IMR-90 (cell line): ENCODE data around the gene CD14. TPM values are rescaled to one million over a fixed set of nuclear protein-coding genes. Genes with fewer than 3 reads are reported as not detected.

Experiments used
- ATAC-seq: fragments of 200-7000 bp; cut with Tn5 transposase; 2 replicates; pipeline ENCODE4 v1.9.1; 2020; ENCODE audit warnings: low read depth, mild to moderate bottlenecking, moderate library complexity
- BruUV-seq: library from RNA; stranded (reverse); fragments of 400-500 nt; replicated peaks from 2 replicates; lab custom pipeline; 2021; lab: Mats Ljungman, UMichigan
- CTCF ChIA-PET: fragments of 300-600 bp; formaldehyde crosslinking; extraction: SDS; loops from one replicate; lab custom pipeline; 2021; ENCODE audit warnings: antibody characterized with exemption; lab: Yijun Ruan, JAX
- POLR2A ChIA-PET: fragments of 300-600 bp; sonication (Branson Sonifier 250); formaldehyde crosslinking; loops from one replicate; lab custom pipeline; 2022; ENCODE audit warnings: antibody characterized with exemption; ENCODE audit not compliant: unreplicated experiment; lab: Charles Lee
- DNase-seq: peaks from one replicate; pipeline ENCODE4 v3.0.0; 2013
- H2AFZ ChIP-seq: replicated peaks from 2 replicates; pipeline ENCODE3; 2013; ENCODE audit warnings: low read length, mild to moderate bottlenecking; ENCODE audit not compliant: poor library complexity
- H2AK5ac ChIP-seq: 2 replicates; pipeline ENCODE4 v1.6.1; 2013; ENCODE audit warnings: low read depth, low read length, inconsistent platforms
- H2AK9ac ChIP-seq: replicated peaks from 2 replicates; pipeline ENCODE3; 2013; ENCODE audit warnings: mild to moderate bottlenecking, low read depth, low read length, moderate library complexity; ENCODE audit not compliant: poor library complexity
- H2BK120ac ChIP-seq: 2 replicates; pipeline ENCODE4 v1.6.1; 2013; ENCODE audit warnings: low read depth, low read length, inconsistent platforms
- H2BK15ac ChIP-seq: 3 replicates; pipeline ENCODE4 v1.6.1; 2013; ENCODE audit warnings: low read depth, low read length, inconsistent platforms
- H2BK20ac ChIP-seq: 2 replicates; pipeline ENCODE4 v1.6.1; 2013; ENCODE audit warnings: low read depth, mild to moderate bottlenecking, inconsistent platforms, low read length, moderate library complexity
- H2BK5ac ChIP-seq: 2 replicates; pipeline ENCODE4 v1.6.1; 2013; ENCODE audit warnings: mild to moderate bottlenecking, low read depth, low read length, inconsistent platforms; ENCODE audit not compliant: poor library complexity, severe bottlenecking
- H3K14ac ChIP-seq: replicated peaks from 2 replicates; pipeline ENCODE4 v1.6.1; 2013; ENCODE audit warnings: low read depth, low read length, inconsistent platforms
- H3K18ac ChIP-seq: 2 replicates; pipeline ENCODE4 v1.6.1; 2013; ENCODE audit warnings: low read depth, low read length, control low read depth
- H3K23ac ChIP-seq: 2 replicates; pipeline ENCODE4 v1.6.1; 2013; ENCODE audit warnings: low read depth, low read length, inconsistent platforms
- H3K27ac ChIP-seq: 2 replicates; pipeline ENCODE4 v1.5.1; 2013; ENCODE audit warnings: mild to moderate bottlenecking, control low read depth, low read length; ENCODE audit not compliant: insufficient read depth
- H3K27me3 ChIP-seq: 2 replicates; pipeline ENCODE4 v1.6.1; 2013; ENCODE audit warnings: low read length; ENCODE audit not compliant: control insufficient read depth, insufficient read depth
- H3K36me3 ChIP-seq: 2 replicates; pipeline ENCODE4 v1.6.1; 2013; ENCODE audit warnings: low read length, mixed read lengths; ENCODE audit not compliant: control insufficient read depth, insufficient read depth
- H3K4ac ChIP-seq: 2 replicates; pipeline ENCODE4 v1.6.1; 2013; ENCODE audit warnings: low read depth, low read length, inconsistent platforms
- H3K4me1 ChIP-seq: 2 replicates; pipeline ENCODE4 v1.6.1; 2013; ENCODE audit warnings: low read length, mixed read lengths; ENCODE audit not compliant: control insufficient read depth, insufficient read depth
- H3K4me2 ChIP-seq: 2 replicates; pipeline ENCODE4 v1.6.1; 2013; ENCODE audit warnings: low read depth, mild to moderate bottlenecking, control low read depth, low read length, moderate library complexity
- H3K4me3 ChIP-seq: 2 replicates; pipeline ENCODE4 v1.5.1; 2013; ENCODE audit warnings: low read depth, mild to moderate bottlenecking, control low read depth, low read length, moderate library complexity; ENCODE audit not compliant: insufficient read depth
- H3K56ac ChIP-seq: 2 replicates; pipeline ENCODE4 v1.6.1; 2013; ENCODE audit warnings: low read length, inconsistent platforms; ENCODE audit not compliant: insufficient read depth; ENCODE audit errors: extremely low read depth
- H3K79me1 ChIP-seq, 2 experiments: 2 replicates each; pipeline ENCODE4 v1.6.1; 2013; ENCODE audit warnings: low read length in 2 of 2, inconsistent platforms in 1 of 2, low read depth in 1 of 2
- H3K9ac ChIP-seq: 2 replicates; pipeline ENCODE4 v1.6.1; 2013; ENCODE audit warnings: low read depth, low read length, control low read depth
- H3K9me1 ChIP-seq: 2 replicates; pipeline ENCODE4 v1.6.1; 2013; ENCODE audit warnings: low read length, inconsistent platforms; ENCODE audit not compliant: insufficient read depth
- H3K9me3 ChIP-seq: 2 replicates; pipeline ENCODE4 v1.6.1; 2013; ENCODE audit warnings: low read length; ENCODE audit not compliant: control insufficient read depth, insufficient read depth
- H4K20me1 ChIP-seq: 2 replicates; pipeline ENCODE4 v1.6.1; 2013; ENCODE audit warnings: low read length, inconsistent platforms; ENCODE audit not compliant: insufficient read depth
- H4K5ac ChIP-seq: 2 replicates; pipeline ENCODE4 v1.6.1; 2013; ENCODE audit warnings: mild to moderate bottlenecking, low read depth, low read length, control low read depth
- H4K8ac ChIP-seq, 2 experiments: 2 replicates each; pipeline ENCODE4 v1.6.1; 2013; ENCODE audit warnings: low read depth in 2 of 2, low read length in 2 of 2, control low read depth in 1 of 2, inconsistent platforms in 1 of 2
- H4K91ac ChIP-seq: 2 replicates; pipeline ENCODE4 v1.6.1; 2013; ENCODE audit warnings: low read depth, low read length, inconsistent platforms; ENCODE audit not compliant: insufficient read depth
- BHLHE40 ChIP-seq: fragments of 150-350 bp; IDR thresholded peaks from 2 replicates; pipeline ENCODE4 v1.6.1; 2016; ENCODE audit warnings: mild to moderate bottlenecking, low read depth, low read length
- CEBPB ChIP-seq: IDR thresholded peaks from 2 replicates; pipeline ENCODE4 v1.6.1; 2012; ENCODE audit warnings: low read depth, low read length, improper control_type of control experiment
- FOS ChIP-seq: fragments of 150-350 bp; IDR thresholded peaks from 2 replicates; pipeline ENCODE4 v1.6.1; 2016; ENCODE audit warnings: low read depth, low read length
- MAZ ChIP-seq: IDR thresholded peaks from 2 replicates; pipeline ENCODE4 v1.6.1; 2012; ENCODE audit warnings: low read depth, mild to moderate bottlenecking, low read length, improper control_type of control experiment, moderate library complexity, borderline replicate concordance
- MXI1 ChIP-seq: IDR thresholded peaks from 2 replicates; pipeline ENCODE4 v1.6.1; 2012; ENCODE audit warnings: low read depth, mild to moderate bottlenecking, low read length, moderate library complexity, borderline replicate concordance
- NFE2L2 ChIP-seq: fragments of 150-350 bp; IDR thresholded peaks from 2 replicates; pipeline ENCODE4 v1.6.1; 2016; ENCODE audit warnings: low read depth, mild to moderate bottlenecking, low read length
- POLR2A ChIP-seq: IDR thresholded peaks from 2 replicates; pipeline ENCODE4 v1.6.1; 2012; ENCODE audit warnings: mild to moderate bottlenecking, low read depth, low read length
- RAD21 ChIP-seq: IDR thresholded peaks from 2 replicates; pipeline ENCODE4 v1.6.1; 2012; ENCODE audit warnings: low read length, improper control_type of control experiment
- RCOR1 ChIP-seq: IDR thresholded peaks from 2 replicates; pipeline ENCODE4 v1.6.1; 2012; ENCODE audit warnings: mild to moderate bottlenecking, low read length, improper control_type of control experiment; ENCODE audit not compliant: insufficient replicate concordance
- SMC3 ChIP-seq: fragments of 150-350 bp; IDR thresholded peaks from 2 replicates; pipeline ENCODE4 v1.6.1; 2016; ENCODE audit warnings: low read depth, mild to moderate bottlenecking, antibody characterized with exemption, low read length, moderate library complexity
- USF2 ChIP-seq: fragments of 150-350 bp; IDR thresholded peaks from 2 replicates; pipeline ENCODE4 v1.6.1; 2017; ENCODE audit warnings: mild to moderate bottlenecking, antibody characterized with exemption, low read length, low read depth
- WGBS, 2 experiments: methylation state at CpG; one replicate each; pipeline versions ENCODE4 v1.1.5 to v1.1.7; 2013; ENCODE audit warnings: missing lambda C conversion rate in 2 of 2; ENCODE audit not compliant: insufficient read length in 1 of 2; ENCODE audit errors: extremely low coverage in 2 of 2; 5-methylcytosine and 5-hydroxymethylcytosine counted together
- dilution Hi-C: fragments of 300-500 bp; cut with HindIII; formaldehyde crosslinking; loops from one replicate; pipeline ENCODE4 v1.14.3; 2018; ENCODE audit warnings: low sequenced_read_pairs; ENCODE audit not compliant: unreplicated experiment
- in situ Hi-C: fragments of 300-500 bp; cut with MboI; formaldehyde crosslinking; loops from 3 replicates; pipeline ENCODE4 v1.14.3; 2019; ENCODE audit warnings: low sequenced_read_pairs, inconsistent platforms, mixed read lengths
- intact Hi-C: fragments of 100-400 bp; cut with micrococcal nuclease; formaldehyde crosslinking; loops from 2 replicates; pipeline ENCODE4 v1.10.0; 2022
- polyA plus RNA-seq, 3 experiments: library from polyadenylated mRNA; depleted of rRNA; stranded (reverse); fragments of >200 nt; gene quantifications; 2 replicates each; pipeline ENCODE4 v1.2.3, GENCODE V29; 2012; ENCODE audit warnings: low replicate concordance in 1 of 3
- total RNA-seq: library from RNA; depleted of rRNA; stranded (reverse); fragments of >200 nt; gene quantifications from 2 replicates; pipeline ENCODE4 v1.2.3, GENCODE V29; 2012

The CD14 gene
- total and polyA plus RNA-seq, 2 of the 4 experiments (the other 2 are of a cell fraction), result 0.17 to 0.18 TPM

DNA sequence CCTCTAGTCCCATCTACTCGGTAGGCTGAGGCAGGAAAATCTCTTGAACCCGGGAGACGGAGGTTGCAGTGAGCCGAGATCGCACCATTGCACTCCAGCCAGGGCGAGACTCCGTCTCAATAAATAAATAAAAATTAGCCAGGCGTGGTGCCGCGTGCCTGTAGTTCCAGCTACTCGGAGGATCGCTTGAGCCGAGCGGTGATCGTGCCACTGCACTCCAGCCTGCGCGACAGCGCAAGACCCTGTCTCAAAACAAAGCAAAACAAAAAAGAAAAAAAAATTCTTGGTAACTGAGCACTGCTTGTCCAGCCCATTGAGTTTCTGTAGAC lies 31.0 kb upstream of the CD14 start:
- H2AK5ac ChIP-seq, result no peak overlapping the region
- peak overlapping the region; percentile 94; the same call in 1 of the 2 replicates for H3K23ac ChIP-seq
- ChIA-PET POLR2A (interaction anchor here (1.2 kb wide), 1 partner anchor 107 kb away, joined by 3 read pairs; the partner anchor contains the start of gene SRA1), CTCF (no interaction called here)
- 11% methylated on average over 13 of the region's 18 CpGs; no CpG with 5 or more reads in 1 of the 2 experiments for WGBS, 2 experiments
- H4K91ac ChIP-seq, result peak overlapping the region; percentile 58
- TF ChIP-seq FOS, result no peak
- TF ChIP-seq BHLHE40, result no peak
- TF ChIP-seq NFE2L2, result no peak
- TF ChIP-seq RCOR1, result no peak
- no peak for TF ChIP-seq MXI1
- no peak for TF ChIP-seq POLR2A
- no peak for TF ChIP-seq USF2
- no peak for TF ChIP-seq RAD21
- no peak for TF ChIP-seq CEBPB
- no peak for TF ChIP-seq SMC3
- TF ChIP-seq MAZ, result no peak
- in situ Hi-C loops (no loop called here), intact Hi-C loops (loop anchor here (1.0 kb wide), 1 partner anchor 27 kb away; the partner anchor contains the start of genes HARS1 and HARS2), dilution Hi-C loops (no loop called here)
- peak overlapping the region; percentile 94 for H2AFZ ChIP-seq
- H3K9me1 ChIP-seq, result peaks cover 11% of the 10 kb centered on the region; the same call in 1 of the 2 replicates
- peaks cover 23 to 43% of the 10 kb centered on the region in 2 experiments for H3K79me1 ChIP-seq
- H3K4me3 ChIP-seq, result peak overlapping the region; percentile 86
- H2BK15ac ChIP-seq, result no peak overlapping the region
- H3K27ac ChIP-seq, result peak overlapping the region; percentile 92
- DNase-seq (no peak), ATAC-seq (peak; percentile 6; the same call in 1 of the 2 replicates)
- no peak overlapping the region for H2BK120ac ChIP-seq
- H2AK9ac ChIP-seq, result peak overlapping the region; percentile 98
- no peak overlapping the region for H2BK20ac ChIP-seq
- peak overlapping the region; percentile 89 for H3K4ac ChIP-seq
- peak overlapping the region; percentile 95; the same call in 1 of the 2 replicates for H3K56ac ChIP-seq
- peaks cover 3% of the 10 kb centered on the region; the same call in 1 of the 2 replicates for H3K4me1 ChIP-seq
- peaks cover 45% of the 10 kb centered on the region for H3K36me3 ChIP-seq
- H4K20me1 ChIP-seq, result peaks cover 14% of the 10 kb centered on the region
- no peaks in the 10 kb centered on the region for H3K27me3 ChIP-seq
- no TSS peak for BruUV-seq
- H3K9me3 ChIP-seq, result no peaks in the 10 kb centered on the region
- peak overlapping the region; percentile 93 for H2BK5ac ChIP-seq
- H4K8ac ChIP-seq, result peak overlapping the region; percentile 71 to 96
- H3K9ac ChIP-seq, result peak overlapping the region; percentile 94
- peak overlapping the region; percentile 96 for H3K4me2 ChIP-seq
- peak overlapping the region; percentile 99; the same call in 1 of the 2 replicates for H4K5ac ChIP-seq
- H3K14ac ChIP-seq, result peak overlapping the region; percentile 94
- peak overlapping the region; percentile 96 for H3K18ac ChIP-seq
